Measurements from ENCODE around the gene ITGB1.

GRCh38 chr10:32927750-32928149 lies 30.3 kb downstream of the ITGB1 start:
- no peak for TF ChIP-seq CTCF (IDR thresholded peaks at IDR 0.05)
- no peak for TF ChIP-seq POLR2A (IDR thresholded peaks at IDR 0.05)

Data from breast epithelium (tissue), 3 donors.